Ovary (tissue), 9 donors: ENCODE measurements around the gene SLC2A1. TPM values are rescaled to one million over a fixed set of nuclear protein-coding genes. Genes with fewer than 3 reads are reported as not detected.

Source experiments
- DNase-seq, 5 donors: peaks; one replicate each; pipeline ENCODE4 v3.0.0-alpha.2; 2019 to 2020
- H3K27ac ChIP-seq, 2 donors: fragments of 200-600 bp; one replicate each; pipeline versions ENCODE4 v1.5.1 to v1.8.0; 2019 to 2022
- H3K27me3 ChIP-seq: fragments of 200-600 bp; one replicate; pipeline ENCODE4 v1.8.0; 2022
- H3K36me3 ChIP-seq: fragments of 200-600 bp; sonication (generic); one replicate; pipeline ENCODE4 v1.5.1; 2019
- H3K4me1 ChIP-seq: one replicate; pipeline ENCODE4 v1.8.1; 2013; ENCODE audit warnings: mild to moderate bottlenecking, moderate library complexity; ENCODE audit not compliant: insufficient read depth
- H3K4me3 ChIP-seq: fragments of 200-600 bp; sonication (generic); one replicate; pipeline ENCODE4 v1.5.1; 2017
- H3K9me3 ChIP-seq, 2 donors: fragments of 200-600 bp in 1 of 2; sonication (generic) in 1 of 2; one replicate each; pipeline versions ENCODE4 v1.5.1 to v1.8.1; 2013 to 2019; ENCODE audit warnings: mild to moderate bottlenecking in 1 of 2, moderate library complexity in 1 of 2
- EP300 ChIP-seq: sonication (generic); formaldehyde crosslinking; IDR thresholded peaks from one replicate; pipeline ENCODE4 v1.6.1; 2017; ENCODE audit warnings: antibody characterized with exemption
- POLR2A ChIP-seq: fragments of 450-650 bp; IDR thresholded peaks from one replicate; pipeline ENCODE4 v1.6.1; 2017; ENCODE audit warnings: antibody characterized with exemption, mild to moderate bottlenecking, moderate library complexity
- WGBS, 3 donors: extraction: QIAGEN DNeasy Blood & Tissue Kit in 1 of 3; methylation state at CpG; one replicate each; pipeline versions ENCODE4 v1.1.5 to v1.1.7; 2013 to 2017; 5-methylcytosine and 5-hydroxymethylcytosine counted together
- intact Hi-C, 4 donors: fragments of 100-400 bp; cut with DNase I; formaldehyde crosslinking; loops; one replicate each; pipeline versions ENCODE4 v1.11.0 to v1.15.1; 2022 to 2023
- polyA plus RNA-seq, 2 donors: library from polyadenylated mRNA; stranded (reverse); fragments of 200-250 nt in 1 of 2; fragments of 350-450 nt in 1 of 2; fragmentation: Illumina TruSeq in 1 of 2; extraction: RNeasy Lipid Tissue Mini Kit (QIAGEN cat#74804) in 1 of 2; gene quantifications; one replicate each; pipeline ENCODE4 v1.2.3, GENCODE V29; 2013 to 2014
- total RNA-seq, 7 donors: library from RNA; depleted of rRNA in 2 of 7; stranded (reverse); fragments of >200 nt in 2 of 7; fragmentation: NEBNext Ultra II Directional in 3 of 7; extraction: Animal tissue kit (Norgen Biotek cat#: 25700) in 3 of 7; gene quantifications; one replicate each; pipeline versions ENCODE4 v1.1.0 to v1.2.4, GENCODE V29; 2016 to 2023
- TF ChIP-seq, protein P1 (sequence below), 3 donors: fragments of 450-650 bp in 2 of 3; fragments of 200-600 bp in 1 of 3; IDR thresholded peaks; one replicate each; pipeline versions ENCODE4 v1.5.1 to v1.8.0; 2016 to 2022; ENCODE audit warnings: antibody characterized with exemption in 3 of 3, mild to moderate bottlenecking in 1 of 3
- donor health status: DM: no; HTN: no; CAD: no; lungs with moderate emphysema.
- donor health status: DM: no; HTN: no; CAD: no.
- donor health status: Bipolar disorder and iron deficiency.
- donor health status: DM: yes; HTN: yes; CAD: no.
- donor health status: DM: no; HTN: no; CAD: no.
- donor health status: DM: yes; HTN: yes; CAD: no.

Gene SLC2A1
- total and polyA plus RNA-seq, 9 donors, result 10.3 to 65.4 (median 19.2) TPM

- no peaks in the 10 kb centered on the region for H3K4me1 ChIP-seq
- no peaks in the 10 kb centered on the region for H3K27me3 ChIP-seq
- intact Hi-C loops, result no loop called here
- DNase-seq, result no peak
- no peaks in the 10 kb centered on the region for H3K36me3 ChIP-seq
- 47 to 49% (median 47%) methylated on average over 3 of the region's 3 CpGs for WGBS, 3 donors
- TF ChIP-seq POLR2A (no peak), EP300 (no peak)
- TF ChIP-seq, protein P1, sequence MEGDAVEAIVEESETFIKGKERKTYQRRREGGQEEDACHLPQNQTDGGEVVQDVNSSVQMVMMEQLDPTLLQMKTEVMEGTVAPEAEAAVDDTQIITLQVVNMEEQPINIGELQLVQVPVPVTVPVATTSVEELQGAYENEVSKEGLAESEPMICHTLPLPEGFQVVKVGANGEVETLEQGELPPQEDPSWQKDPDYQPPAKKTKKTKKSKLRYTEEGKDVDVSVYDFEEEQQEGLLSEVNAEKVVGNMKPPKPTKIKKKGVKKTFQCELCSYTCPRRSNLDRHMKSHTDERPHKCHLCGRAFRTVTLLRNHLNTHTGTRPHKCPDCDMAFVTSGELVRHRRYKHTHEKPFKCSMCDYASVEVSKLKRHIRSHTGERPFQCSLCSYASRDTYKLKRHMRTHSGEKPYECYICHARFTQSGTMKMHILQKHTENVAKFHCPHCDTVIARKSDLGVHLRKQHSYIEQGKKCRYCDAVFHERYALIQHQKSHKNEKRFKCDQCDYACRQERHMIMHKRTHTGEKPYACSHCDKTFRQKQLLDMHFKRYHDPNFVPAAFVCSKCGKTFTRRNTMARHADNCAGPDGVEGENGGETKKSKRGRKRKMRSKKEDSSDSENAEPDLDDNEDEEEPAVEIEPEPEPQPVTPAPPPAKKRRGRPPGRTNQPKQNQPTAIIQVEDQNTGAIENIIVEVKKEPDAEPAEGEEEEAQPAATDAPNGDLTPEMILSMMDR (IDR thresholded peaks at IDR 0.05), result no peak
- no peak overlapping the region for H3K4me3 ChIP-seq
- no peaks in the 10 kb centered on the region for H3K9me3 ChIP-seq
- no peak overlapping the region for H3K27ac ChIP-seq
Measured at GRCh38 chr1:42983253-42983652, 24.6 kb upstream of the SLC2A1 start.

DNA sequence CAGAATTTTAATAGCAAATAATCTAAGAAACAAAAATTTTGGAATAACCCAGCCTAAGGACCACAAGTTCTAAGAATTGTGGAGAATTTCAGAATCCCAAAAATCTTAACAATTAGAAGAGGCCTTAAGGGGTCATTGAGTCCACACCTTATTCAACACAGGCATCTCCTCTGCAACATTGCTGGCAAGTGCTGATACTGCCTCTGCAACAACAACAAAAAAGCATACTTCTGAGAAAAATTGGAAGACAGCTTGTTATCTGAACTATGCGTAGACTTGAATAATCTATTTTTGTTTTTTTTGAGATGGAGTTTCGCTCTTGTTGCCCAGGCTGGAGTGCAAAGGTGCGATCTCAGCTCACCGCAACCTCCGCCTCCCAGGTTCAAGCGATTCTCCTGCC, 24.0 kb upstream of the SLC2A1 start:
- no peak for DNase-seq
- Histone ChIP-seq H3K4me3 (no peak overlapping the region), H3K9me3 (no peaks in the 10 kb centered on the region), H3K4me1 (no peaks in the 10 kb centered on the region), H3K36me3 (no peaks in the 10 kb centered on the region), H3K27me3 (no peaks in the 10 kb centered on the region), H3K27ac (no peak overlapping the region)
- TF ChIP-seq POLR2A, result no peak
- TF ChIP-seq, protein P1 (IDR thresholded peaks at IDR 0.05), result no peak
- no peak for TF ChIP-seq EP300
- intact Hi-C loops, result no loop called here
- 64 to 83% (median 81%) methylated on average over 6 of the region's 6 CpGs for WGBS, 3 donors

- 46 to 54% (median 53%) methylated on average over 6 of the region's 6 CpGs for WGBS, 3 donors
- H3K27ac ChIP-seq, result no peak overlapping the region
- TF ChIP-seq, protein P1 (IDR thresholded peaks at IDR 0.05), result no peak
- no peak for TF ChIP-seq EP300
- no peak for TF ChIP-seq POLR2A
Measured at GRCh38 chr1:42981871-42982270, 23.2 kb upstream of the SLC2A1 start.

DNA sequence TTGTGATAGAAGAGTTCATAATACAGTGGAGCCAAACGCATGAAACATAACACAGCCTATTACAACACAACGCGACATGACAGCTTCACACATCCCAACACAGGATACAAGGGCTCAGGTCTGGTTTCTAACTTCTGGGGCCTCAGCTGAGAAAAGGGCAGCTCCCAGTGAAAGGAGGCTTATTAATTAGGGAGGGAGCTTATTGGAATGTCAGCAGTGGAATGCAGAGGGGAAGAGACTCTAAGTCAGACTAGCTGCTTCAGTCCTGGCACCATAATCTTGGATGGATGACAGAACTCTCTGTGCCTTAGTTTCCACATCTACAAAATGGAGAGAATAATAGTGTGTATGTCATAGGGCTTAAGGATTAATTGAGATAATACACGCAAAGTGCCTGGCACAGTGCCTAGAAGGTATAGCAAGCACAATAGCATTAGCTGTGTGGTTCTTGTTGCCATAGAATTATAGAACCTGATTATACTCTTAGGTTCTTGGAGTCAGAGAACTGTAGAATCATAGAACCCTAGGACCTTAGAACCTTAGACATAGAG, 22.7 kb upstream of the SLC2A1 start:
- WGBS, 3 donors, result 57 to 70% (median 60%) methylated on average over 4 of the region's 4 CpGs
- intact Hi-C loops, result no loop called here
- no peak for DNase-seq

More at GRCh38 chr1:42981871-42982270, 23.2 kb upstream of the SLC2A1 start:
- no peaks in the 10 kb centered on the region for H3K36me3 ChIP-seq
- H3K4me1 ChIP-seq, result no peaks in the 10 kb centered on the region
- H3K9me3 ChIP-seq, result no peaks in the 10 kb centered on the region
- H3K27me3 ChIP-seq, result no peaks in the 10 kb centered on the region
- DNase-seq, result no peak
- intact Hi-C loops, result no loop called here
- no peak overlapping the region for H3K4me3 ChIP-seq

More for the DNA sequence above, 22.7 kb upstream of the SLC2A1 start:
- Histone ChIP-seq H3K9me3 (no peaks in the 10 kb centered on the region), H3K4me3 (no peak overlapping the region), H3K4me1 (no peaks in the 10 kb centered on the region), H3K27ac (no peak overlapping the region), H3K36me3 (no peaks in the 10 kb centered on the region), H3K27me3 (no peaks in the 10 kb centered on the region)
- TF ChIP-seq POLR2A, result no peak
- TF ChIP-seq, protein P1 (IDR thresholded peaks at IDR 0.05), result no peak
- TF ChIP-seq EP300, result no peak
